ENCODE data around the gene SEMA4B.

Gene SEMA4B

GRCh38 chr15:90213122-90213817 lies 12.1 kb downstream of the SEMA4B start:
- Histone ChIP-seq H2AFZ (ENCODE audit: low read depth, low read length) (no peak overlapping the region), H3K27ac (ENCODE audit: low read length) (no peak overlapping the region), H3K79me2 (ENCODE audit: low read length) (no peaks in the 10 kb centered on the region)

DNA sequence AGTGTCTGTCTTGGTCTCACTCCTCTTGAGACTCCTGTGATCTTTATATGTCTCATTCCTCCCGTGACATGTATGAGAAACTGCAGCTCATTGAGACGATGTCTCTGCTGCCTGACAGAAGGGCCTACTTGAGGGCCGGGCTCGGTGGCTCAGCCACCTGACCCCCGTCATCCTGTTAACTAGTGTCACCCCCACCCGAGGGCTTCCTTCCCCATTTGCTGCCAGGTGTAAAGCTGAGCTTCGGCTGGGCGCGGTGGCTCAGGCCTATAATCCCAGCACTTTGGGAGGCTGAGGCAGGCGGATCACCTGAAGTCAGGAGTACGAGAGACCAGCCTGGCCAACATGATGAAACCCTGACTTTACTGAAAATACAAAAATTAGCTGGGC lies 12.7 kb downstream of the SEMA4B start:
- Histone ChIP-seq H3K36me3 (replicated peaks; ENCODE audit: low read depth, low read length) (no peaks in the 10 kb centered on the region), H3K79me2 (ENCODE audit: low read length) (no peaks in the 10 kb centered on the region), H3K27me3 (ENCODE audit: low read depth, low read length) (no peaks in the 10 kb centered on the region), H3K4me3 (ENCODE audit: low read length) (no peak overlapping the region), H3K9ac (ENCODE audit: low read length) (no peak overlapping the region), H3K9me3 (ENCODE audit: insufficient read depth, low read length) (no peaks in the 10 kb centered on the region), H2AFZ (ENCODE audit: low read depth, low read length) (no peak overlapping the region), H3K4me2 (ENCODE audit: low read length) (no peak overlapping the region), H3K4me1 (ENCODE audit: low read length) (peaks cover 7% of the 10 kb centered on the region), H4K20me1 (ENCODE audit: insufficient read depth, low read length) (no peaks in the 10 kb centered on the region), H3K27ac (ENCODE audit: low read length) (no peak overlapping the region)
- TF ChIP-seq EZH2phosphoT487 (IDR thresholded peaks at IDR 0.05; ENCODE audit: low read depth), result no peak
- TF ChIP-seq, protein P1, sequence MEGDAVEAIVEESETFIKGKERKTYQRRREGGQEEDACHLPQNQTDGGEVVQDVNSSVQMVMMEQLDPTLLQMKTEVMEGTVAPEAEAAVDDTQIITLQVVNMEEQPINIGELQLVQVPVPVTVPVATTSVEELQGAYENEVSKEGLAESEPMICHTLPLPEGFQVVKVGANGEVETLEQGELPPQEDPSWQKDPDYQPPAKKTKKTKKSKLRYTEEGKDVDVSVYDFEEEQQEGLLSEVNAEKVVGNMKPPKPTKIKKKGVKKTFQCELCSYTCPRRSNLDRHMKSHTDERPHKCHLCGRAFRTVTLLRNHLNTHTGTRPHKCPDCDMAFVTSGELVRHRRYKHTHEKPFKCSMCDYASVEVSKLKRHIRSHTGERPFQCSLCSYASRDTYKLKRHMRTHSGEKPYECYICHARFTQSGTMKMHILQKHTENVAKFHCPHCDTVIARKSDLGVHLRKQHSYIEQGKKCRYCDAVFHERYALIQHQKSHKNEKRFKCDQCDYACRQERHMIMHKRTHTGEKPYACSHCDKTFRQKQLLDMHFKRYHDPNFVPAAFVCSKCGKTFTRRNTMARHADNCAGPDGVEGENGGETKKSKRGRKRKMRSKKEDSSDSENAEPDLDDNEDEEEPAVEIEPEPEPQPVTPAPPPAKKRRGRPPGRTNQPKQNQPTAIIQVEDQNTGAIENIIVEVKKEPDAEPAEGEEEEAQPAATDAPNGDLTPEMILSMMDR (IDR thresholded peaks at IDR 0.05; ENCODE audit: low read depth, low read length), result no peak

More at GRCh38 chr15:90213122-90213817, 12.1 kb downstream of the SEMA4B start:
- no peaks in the 10 kb centered on the region for H3K27me3 ChIP-seq (ENCODE audit: low read depth, low read length)
- H3K4me1 ChIP-seq (ENCODE audit: low read length), result peaks cover 7% of the 10 kb centered on the region
- H3K4me3 ChIP-seq (ENCODE audit: low read length), result no peak overlapping the region
- H4K20me1 ChIP-seq (ENCODE audit: insufficient read depth, low read length), result no peaks in the 10 kb centered on the region
- H3K9ac ChIP-seq (ENCODE audit: low read length), result no peak overlapping the region
- no peak for TF ChIP-seq EZH2phosphoT487 (IDR thresholded peaks at IDR 0.05; ENCODE audit: low read depth)
- TF ChIP-seq, protein P1 (IDR thresholded peaks at IDR 0.05; ENCODE audit: low read depth, low read length), result no peak
- H3K4me2 ChIP-seq (ENCODE audit: low read length), result no peak overlapping the region
- no peaks in the 10 kb centered on the region for H3K9me3 ChIP-seq (ENCODE audit: insufficient read depth, low read length)
- H3K36me3 ChIP-seq (replicated peaks; ENCODE audit: low read depth, low read length), result no peaks in the 10 kb centered on the region

- Histone ChIP-seq H4K20me1 (ENCODE audit: insufficient read depth, low read length) (no peaks in the 10 kb centered on the region), H3K27ac (ENCODE audit: low read length) (no peak overlapping the region), H3K9ac (ENCODE audit: low read length) (no peak overlapping the region), H3K4me1 (ENCODE audit: low read length) (peaks cover 3% of the 10 kb centered on the region), H3K9me3 (ENCODE audit: insufficient read depth, low read length) (no peaks in the 10 kb centered on the region), H3K36me3 (replicated peaks; ENCODE audit: low read depth, low read length) (no peaks in the 10 kb centered on the region), H3K4me3 (ENCODE audit: low read length) (no peak overlapping the region), H3K27me3 (ENCODE audit: low read depth, low read length) (no peaks in the 10 kb centered on the region), H3K79me2 (ENCODE audit: low read length) (no peaks in the 10 kb centered on the region), H3K4me2 (ENCODE audit: low read length) (no peak overlapping the region), H2AFZ (ENCODE audit: low read depth, low read length) (no peak overlapping the region)
- TF ChIP-seq, protein P1 (IDR thresholded peaks at IDR 0.05; ENCODE audit: low read depth, low read length), result no peak
- no peak for TF ChIP-seq EZH2phosphoT487 (IDR thresholded peaks at IDR 0.05; ENCODE audit: low read depth)
These were observed 13.5 kb downstream of the SEMA4B start for GRCh38 chr15:90214553-90215196.

DNA sequence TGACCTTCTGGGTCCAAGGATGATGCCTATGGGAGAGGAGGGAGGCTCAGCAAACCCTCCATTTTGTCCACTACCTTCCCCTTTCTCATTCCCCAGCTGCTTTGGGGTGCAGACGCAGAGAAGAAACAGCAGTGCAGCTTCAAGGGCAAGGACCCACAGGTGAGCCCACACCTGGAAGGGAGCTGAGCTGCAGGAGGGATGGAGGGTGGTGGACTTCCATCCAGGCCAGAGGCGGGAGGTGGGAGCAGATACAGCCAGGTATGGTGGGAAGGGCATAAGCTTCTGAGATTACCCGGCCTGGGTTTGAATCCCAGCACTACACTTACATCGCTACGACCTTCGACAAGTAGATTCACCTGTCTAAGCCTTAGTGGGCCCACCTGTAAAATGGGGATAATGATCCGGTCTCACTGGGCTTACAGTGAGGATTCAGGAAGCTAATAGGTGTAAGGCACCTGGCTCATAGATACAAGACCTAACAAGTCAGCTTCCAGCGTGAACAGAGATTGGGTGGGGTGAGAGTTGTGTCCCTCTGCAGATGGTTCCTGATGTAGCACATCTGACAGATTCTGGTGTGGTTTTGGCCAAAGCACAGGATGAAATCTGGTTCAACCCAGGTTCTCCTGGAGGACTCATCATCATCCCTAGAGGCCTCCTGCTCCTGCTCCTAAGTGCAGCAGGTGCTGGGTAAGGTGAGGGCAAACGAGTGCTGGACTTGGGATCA lies 16.7 kb downstream of the SEMA4B start:
- no peaks in the 10 kb centered on the region for H3K79me2 ChIP-seq (ENCODE audit: low read length)
- H3K4me3 ChIP-seq (ENCODE audit: low read length), result no peak overlapping the region
- TF ChIP-seq EZH2phosphoT487 (IDR thresholded peaks at IDR 0.05; ENCODE audit: low read depth), result no peak
- TF ChIP-seq, protein P1 (IDR thresholded peaks at IDR 0.05; ENCODE audit: low read depth, low read length), result no peak
- no peak overlapping the region for H3K9ac ChIP-seq (ENCODE audit: low read length)
- no peak overlapping the region for H3K4me2 ChIP-seq (ENCODE audit: low read length)
- H3K9me3 ChIP-seq (ENCODE audit: insufficient read depth, low read length), result no peaks in the 10 kb centered on the region
- H3K27ac ChIP-seq (ENCODE audit: low read length), result no peak overlapping the region
- H4K20me1 ChIP-seq (ENCODE audit: insufficient read depth, low read length), result no peaks in the 10 kb centered on the region
- no peak overlapping the region for H2AFZ ChIP-seq (ENCODE audit: low read depth, low read length)
- no peaks in the 10 kb centered on the region for H3K36me3 ChIP-seq (replicated peaks; ENCODE audit: low read depth, low read length)
- no peaks in the 10 kb centered on the region for H3K4me1 ChIP-seq (ENCODE audit: low read length)
- H3K27me3 ChIP-seq (ENCODE audit: low read depth, low read length), result no peaks in the 10 kb centered on the region

Measured in OCI-LY3 (cell line).